ENCODE data around the gene ESPNL.

The ESPNL gene

GRCh38 chr2:238158509-238159070, 58.5 kb downstream of the ESPNL start, which contains the start of gene ERFE:
TSS of gene ERFE (plus strand) at chr2:238158970. CDS start at chr2:238159008, 38 bp downstream.
- peak; percentile 89 for DNase-seq (ENCODE audit: low spot score)

GRCh38 chr2:238159071-238159539, 59.0 kb downstream of the ESPNL start:
- DNase-seq (ENCODE audit: low spot score), result peak; percentile 60

GRCh38 chr2:238159661-238160205, 59.6 kb downstream of the ESPNL start:
- DNase-seq (ENCODE audit: low spot score), result no peak

- DNase-seq (ENCODE audit: low spot score), result no peak
Observed at GRCh38 chr2:238160206-238161129, 60.3 kb downstream of the ESPNL start.

DNA sequence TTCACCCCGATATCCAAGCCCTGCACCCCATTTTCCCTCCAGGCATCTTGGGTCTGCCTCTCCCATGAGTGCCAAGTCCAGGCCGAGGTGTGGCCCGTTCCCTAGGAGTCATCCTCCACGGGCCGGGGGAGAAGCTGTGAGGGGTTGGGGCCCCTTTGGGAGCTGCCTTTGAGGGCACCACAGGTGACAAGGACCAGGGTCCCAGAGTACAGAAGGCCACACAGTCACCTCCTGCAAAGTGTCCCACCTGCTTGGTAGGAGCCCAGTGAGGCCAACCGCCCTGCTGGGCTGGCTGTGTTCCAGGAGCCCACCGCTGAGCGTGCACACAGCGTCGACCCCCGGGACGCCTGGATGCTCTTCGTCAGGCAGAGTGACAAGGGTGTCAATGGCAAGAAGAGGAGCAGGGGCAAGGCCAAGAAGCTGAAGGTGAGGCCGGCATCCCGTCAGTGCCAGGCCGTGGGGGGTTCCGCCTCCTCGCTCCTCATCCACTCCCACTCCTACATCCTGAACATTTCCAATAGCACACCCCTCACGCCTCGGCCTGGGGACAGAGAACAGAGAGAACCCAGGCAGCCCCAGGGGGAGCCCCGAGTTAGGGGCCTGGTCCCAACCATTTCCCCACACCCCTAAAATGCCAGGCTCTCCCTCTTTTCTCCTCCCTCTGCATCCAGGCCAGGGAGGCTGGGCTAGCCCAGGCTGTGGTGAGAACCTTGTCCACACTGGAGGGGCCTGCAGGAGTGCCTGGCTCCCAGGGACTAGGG, 61.3 kb downstream of the ESPNL start:
- no peak for DNase-seq (ENCODE audit: low spot score)

GRCh38 chr2:238162251-238162845, 62.2 kb downstream of the ESPNL start:
- DNase-seq (ENCODE audit: low spot score), result no peak

DNA sequence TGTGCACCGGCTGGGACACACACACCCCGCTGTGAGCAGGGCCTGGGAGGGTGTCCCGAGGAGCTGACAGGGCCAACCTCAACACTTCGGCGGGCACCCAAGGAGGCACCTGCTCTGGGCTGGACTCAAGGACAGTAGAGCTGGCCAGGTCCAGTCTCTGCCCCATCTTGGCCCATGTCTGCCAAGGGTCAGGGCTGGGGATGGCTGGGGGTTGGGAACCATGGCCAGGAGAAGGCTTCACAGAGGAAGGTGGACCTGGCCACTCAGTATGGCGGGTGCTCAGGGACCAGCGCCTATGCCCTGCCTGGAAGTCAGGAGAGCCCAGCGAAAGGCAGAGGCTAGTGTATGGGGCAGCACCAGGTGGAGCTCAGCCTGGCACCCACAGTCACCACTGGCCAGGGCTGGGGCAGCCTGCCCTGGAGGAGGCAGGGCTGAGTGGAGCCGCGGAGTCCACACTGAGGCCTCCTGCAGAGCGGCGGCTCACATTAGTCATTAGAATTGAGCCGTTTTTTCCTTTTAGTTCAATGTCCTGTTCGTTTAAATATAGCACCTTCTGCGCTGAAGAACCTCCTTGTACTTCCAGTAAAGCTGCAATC, 62.8 kb downstream of the ESPNL start:
- DNase-seq (ENCODE audit: low spot score), result no peak

GRCh38 chr2:238163481-238164198, 63.5 kb downstream of the ESPNL start:
- DNase-seq (ENCODE audit: low spot score), result no peak

GRCh38 chr2:238164906-238165287, 64.8 kb downstream of the ESPNL start:
- DNase-seq (ENCODE audit: low spot score), result no peak

DNA sequence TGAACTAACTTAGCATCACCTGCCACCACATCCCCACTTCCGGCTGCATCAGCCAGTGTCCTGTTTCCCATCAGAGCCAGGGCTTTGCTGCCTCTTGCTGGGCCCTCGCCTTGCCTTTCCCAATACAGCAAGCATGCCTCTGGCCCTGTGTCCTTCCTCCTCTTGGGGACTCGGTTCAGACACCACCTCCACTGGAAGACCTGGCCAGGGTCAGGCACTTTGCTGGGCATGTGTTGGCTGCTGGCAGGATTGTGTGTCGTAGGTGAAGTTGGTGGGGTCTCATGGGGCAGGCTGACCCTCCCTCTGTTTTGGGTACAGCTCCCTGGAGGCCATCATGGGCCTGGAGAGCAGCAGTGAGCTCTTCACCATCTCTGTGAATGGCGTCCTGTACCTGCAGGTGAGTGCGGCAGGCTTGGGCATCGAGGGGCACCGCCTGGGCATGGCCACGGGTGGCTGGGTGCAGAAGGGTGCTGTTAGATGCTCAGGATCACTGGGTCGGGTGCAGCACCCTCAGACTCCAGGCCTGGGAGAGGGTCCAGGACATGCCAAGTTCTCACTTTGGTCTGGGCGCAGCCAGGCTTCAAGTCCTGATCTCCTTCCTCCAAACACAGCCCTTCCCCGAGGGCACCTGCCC, 65.3 kb downstream of the ESPNL start:
- DNase-seq (ENCODE audit: low spot score), result no peak

GRCh38 chr2:238166391-238167343, 66.5 kb downstream of the ESPNL start:
- DNase-seq (ENCODE audit: low spot score), result no peak

- DNase-seq (ENCODE audit: low spot score), result no peak
Observed at GRCh38 chr2:238167344-238167715, 67.2 kb downstream of the ESPNL start.

- no peak for DNase-seq (ENCODE audit: low spot score)
Observed at GRCh38 chr2:238167761-238168160, 67.6 kb downstream of the ESPNL start.

DNA sequence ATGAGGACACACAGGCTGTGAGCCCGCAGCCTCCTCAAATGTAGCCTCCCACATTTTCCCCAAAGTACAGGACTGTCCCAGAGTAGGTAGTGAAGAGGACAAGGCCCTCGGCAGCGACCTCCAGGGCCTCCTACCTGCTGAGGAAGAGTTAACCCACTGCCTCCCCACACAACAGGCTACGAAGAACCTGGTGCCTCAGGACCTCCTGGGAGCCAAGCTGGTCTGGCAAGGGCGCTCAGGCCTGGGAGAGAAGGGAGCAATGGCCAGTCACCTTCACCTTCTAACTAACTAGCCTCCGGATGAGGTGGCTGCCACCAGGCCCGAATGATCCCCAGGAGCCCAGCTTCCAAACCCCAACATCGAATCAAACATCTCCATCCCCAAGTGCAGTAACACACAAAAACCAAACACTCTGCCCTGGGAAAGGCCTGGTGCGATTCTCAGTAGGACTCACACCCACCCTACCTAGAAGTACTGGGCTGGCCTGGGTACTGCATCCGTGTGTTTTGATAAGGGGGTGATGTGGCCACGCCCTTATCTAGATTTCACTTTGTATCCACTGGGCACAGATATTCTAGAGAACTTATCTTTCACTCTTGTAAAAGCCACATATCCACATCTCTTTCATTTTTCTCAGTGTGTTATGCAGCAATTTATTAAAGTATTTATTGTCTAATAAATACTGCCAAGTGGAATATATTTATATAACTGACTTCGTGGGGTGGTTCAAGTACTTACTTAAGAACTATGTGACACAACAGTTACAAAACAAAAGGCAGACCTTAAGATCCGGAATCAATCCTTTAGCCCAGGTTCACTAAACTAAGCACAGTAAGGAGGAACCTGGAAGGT, 68.3 kb downstream of the ESPNL start:
- no peak for DNase-seq (ENCODE audit: low spot score)

DNA sequence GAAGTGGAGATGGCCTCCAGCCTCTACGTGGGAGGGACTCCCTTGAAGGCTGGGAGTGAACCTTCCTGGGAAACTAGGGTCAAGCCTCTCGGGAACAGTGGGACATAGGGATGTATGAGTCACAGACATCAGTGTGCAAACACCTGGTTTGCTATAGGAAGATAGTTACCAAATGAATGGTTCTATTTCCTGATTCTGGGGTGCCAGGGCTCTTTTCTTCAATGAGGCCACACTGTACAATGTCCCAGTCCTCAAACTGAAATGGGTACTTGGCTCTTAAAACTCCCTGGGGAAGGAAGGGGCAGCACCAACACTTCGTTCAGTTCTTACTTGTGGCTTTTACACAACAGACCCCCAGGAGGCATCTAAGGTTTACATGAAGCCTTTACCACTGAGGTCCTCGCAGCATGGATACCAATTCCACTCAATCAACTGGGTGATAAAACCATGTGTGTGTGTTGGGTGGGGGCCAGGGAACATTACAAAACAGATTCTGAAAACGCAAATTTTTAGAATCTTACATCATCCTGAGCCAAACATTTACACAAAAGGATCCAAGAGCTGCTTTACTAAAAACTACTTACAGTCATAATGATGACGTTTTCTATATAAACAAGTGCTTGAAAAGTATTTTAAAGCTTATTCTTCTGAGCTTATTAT, 69.0 kb downstream of the ESPNL start:
- DNase-seq (ENCODE audit: low spot score), result peak; percentile 82

DNA sequence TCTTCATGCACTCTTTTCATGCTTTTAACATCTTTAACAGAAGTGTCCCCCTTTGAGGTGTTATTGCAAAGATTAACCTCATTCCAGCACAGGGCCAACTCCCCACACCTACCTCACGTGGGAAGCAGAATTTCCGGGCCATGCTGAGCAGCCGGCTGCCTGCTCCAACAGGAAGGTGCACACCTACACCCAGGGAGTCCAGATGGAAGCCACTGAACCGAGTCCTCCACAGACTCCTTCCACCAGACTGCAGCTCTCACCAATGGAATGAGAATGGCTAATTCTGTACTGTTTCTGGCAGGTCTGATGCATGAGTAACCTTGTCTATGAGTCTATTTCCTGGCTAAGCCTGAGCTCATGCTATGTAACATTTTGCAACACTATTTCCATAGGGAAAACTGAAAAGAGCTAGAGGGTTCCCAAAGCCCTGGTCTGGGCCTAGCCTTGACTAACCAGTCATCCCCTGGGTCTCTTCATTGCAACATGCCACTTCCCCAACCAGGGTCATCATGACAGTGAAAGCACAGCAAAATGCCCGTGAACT, 69.6 kb downstream of the ESPNL start:
- peak; percentile 90 for DNase-seq (ENCODE audit: low spot score)

DNA sequence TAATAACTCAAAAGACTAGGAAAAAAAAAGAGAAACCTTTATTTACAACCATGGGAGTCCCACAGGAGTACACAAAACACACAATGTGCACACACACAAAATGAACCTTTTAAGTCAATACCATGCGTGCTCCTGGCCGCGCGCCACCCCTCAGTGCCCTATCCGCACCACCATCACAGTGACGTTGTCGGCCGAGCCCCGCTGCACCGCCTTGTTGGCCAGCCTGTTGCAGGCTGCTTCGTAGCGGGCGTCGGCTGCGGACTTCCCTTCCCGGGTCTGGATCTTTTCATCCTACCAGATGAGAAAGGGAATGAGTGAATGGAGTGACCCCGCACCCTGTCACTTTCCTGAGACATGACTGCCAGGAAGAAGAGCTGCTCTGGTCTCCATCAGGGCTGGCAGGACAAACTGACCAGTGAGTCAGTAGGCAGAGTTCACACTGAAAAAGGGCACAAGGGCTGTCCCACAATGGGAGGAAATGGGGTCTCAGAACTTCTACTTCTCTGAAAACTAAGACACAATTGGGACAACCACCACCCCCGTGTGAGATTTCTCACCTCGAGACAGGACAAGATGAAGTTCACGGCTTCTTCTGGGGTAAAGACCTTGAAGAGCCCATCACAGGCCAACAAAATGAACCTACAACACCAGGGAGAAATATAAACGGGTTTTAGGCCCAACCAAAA, 70.4 kb downstream of the ESPNL start:
- no peak for DNase-seq (ENCODE audit: low spot score)

All from GM03348 (cell line).